GM23338 (cell line): Measurements from ENCODE around the gene CEP131. TPM values are rescaled to one million over a fixed set of nuclear protein-coding genes. Genes with fewer than 3 reads are reported as not detected.

ENCODE experiments used
- ATAC-seq: fragments of 200-7000 bp; cut with Tn5 transposase; 3 replicates; pipeline ENCODE4 v1.9.1; 2020
- DNase-seq: peaks from one replicate; pipeline ENCODE4 v3.0.0-alpha.2; 2015; ENCODE audit warnings: low spot score
- H2AFZ ChIP-seq: fragments of 200-600 bp; sonication (generic); 2 replicates; pipeline ENCODE4 v1.8.0; 2016; ENCODE audit warnings: antibody characterized with exemption, mild to moderate bottlenecking, moderate library complexity
- H3F3A ChIP-seq: fragments of 200-600 bp; sonication (generic); replicated peaks from 2 replicates; pipeline ENCODE4 v1.8.0; 2017; ENCODE audit warnings: antibody characterized with exemption, mixed run types, low read depth
- H3K27ac ChIP-seq: fragments of 200-600 bp; sonication (generic); 2 replicates; pipeline ENCODE4 v1.6.1; 2016; ENCODE audit warnings: low read depth
- H3K27me3 ChIP-seq: fragments of 200-600 bp; sonication (generic); 2 replicates; pipeline ENCODE4 v1.8.0; 2016; ENCODE audit warnings: mild to moderate bottlenecking, mixed run types, moderate library complexity; ENCODE audit not compliant: insufficient read depth
- H3K36me3 ChIP-seq: fragments of 200-600 bp; sonication (generic); 2 replicates; pipeline ENCODE4 v1.8.0; 2016; ENCODE audit warnings: mild to moderate bottlenecking; ENCODE audit not compliant: insufficient read depth
- H3K4me1 ChIP-seq: fragments of 200-600 bp; sonication (generic); 2 replicates; pipeline ENCODE4 v1.8.0; 2016; ENCODE audit warnings: mild to moderate bottlenecking, moderate library complexity; ENCODE audit not compliant: insufficient read depth
- H3K4me2 ChIP-seq: fragments of 200-600 bp; sonication (generic); 2 replicates; pipeline ENCODE4 v1.7.1; 2017; ENCODE audit warnings: mixed run types
- H3K4me3 ChIP-seq: fragments of 200-600 bp; sonication (generic); 2 replicates; pipeline ENCODE4 v1.6.1; 2016; ENCODE audit warnings: mixed run types
- H3K79me2 ChIP-seq: fragments of 200-600 bp; sonication (generic); replicated peaks from 2 replicates; pipeline ENCODE4 v1.8.0; 2017; ENCODE audit warnings: mild to moderate bottlenecking; ENCODE audit not compliant: insufficient read depth
- H3K9me2 ChIP-seq: fragments of 200-600 bp; sonication (generic); 2 replicates; pipeline ENCODE4 v1.8.0; 2017; ENCODE audit not compliant: insufficient read depth
- H4K20me1 ChIP-seq: fragments of 200-600 bp; sonication (generic); replicated peaks from 2 replicates; pipeline ENCODE4 v1.8.0; 2017; ENCODE audit warnings: mild to moderate bottlenecking; ENCODE audit not compliant: insufficient read depth
- H3K27ac Mint-ChIP-seq: 2 replicates; pipeline ENCODE4 v1.8.0; 2020; ENCODE audit warnings: inconsistent platforms, mild to moderate bottlenecking, moderate library complexity, mixed read lengths
- H3K27me3 Mint-ChIP-seq: 3 replicates; pipeline ENCODE4 v1.8.0; 2022; ENCODE audit warnings: low read depth, mild to moderate bottlenecking, moderate library complexity, mixed read lengths, inconsistent platforms; ENCODE audit not compliant: insufficient read depth, poor library complexity
- H3K36me3 Mint-ChIP-seq: 3 replicates; pipeline ENCODE4 v1.8.0; 2021; ENCODE audit warnings: low read depth, mild to moderate bottlenecking, inconsistent platforms, moderate library complexity, mixed read lengths
- H3K4me1 Mint-ChIP-seq: 3 replicates; pipeline ENCODE4 v1.8.0; 2020; ENCODE audit warnings: mild to moderate bottlenecking, inconsistent platforms, mixed read lengths
- H3K4me3 Mint-ChIP-seq: 3 replicates; pipeline ENCODE4 v1.8.0; 2021; ENCODE audit warnings: moderate library complexity, mild to moderate bottlenecking, inconsistent platforms, mixed read lengths
- H3K9me3 Mint-ChIP-seq: 3 replicates; pipeline ENCODE4 v1.8.0; 2020; ENCODE audit warnings: moderate library complexity, mild to moderate bottlenecking, inconsistent platforms, mixed read lengths
- CREB1 ChIP-seq: fragments of 250-450 bp; sonication (Bioruptor Pico); IDR thresholded peaks from 2 replicates; pipeline ENCODE4 v1.5.0; 2020; ENCODE audit warnings: low read depth, mild to moderate bottlenecking, moderate library complexity
- EZH2 ChIP-seq: fragments of 200-600 bp; sonication (generic); IDR thresholded peaks from one replicate; pipeline ENCODE4 v1.8.0; 2017; ENCODE audit warnings: antibody characterized with exemption, mild to moderate bottlenecking, low read depth; ENCODE audit not compliant: unreplicated experiment
- JUNB ChIP-seq: IDR thresholded peaks from one replicate; pipeline ENCODE4 v1.6.1; 2016; ENCODE audit warnings: antibody characterized with exemption; ENCODE audit not compliant: unreplicated experiment
- NANOG ChIP-seq: IDR thresholded peaks from 2 replicates; pipeline ENCODE4 v1.6.1; 2016; ENCODE audit warnings: antibody characterized with exemption, borderline replicate concordance
- STAT1 ChIP-seq: IDR thresholded peaks from one replicate; pipeline ENCODE4 v1.6.1; 2016; ENCODE audit warnings: antibody characterized with exemption; ENCODE audit not compliant: unreplicated experiment
- ZNF331 ChIP-seq: fragments of 250-450 bp; sonication (Bioruptor Pico); IDR thresholded peaks from 2 replicates; pipeline ENCODE4 v1.5.0; 2020; ENCODE audit warnings: low read depth, mild to moderate bottlenecking, moderate library complexity
- polyA plus RNA-seq: library from polyadenylated mRNA; unstranded; fragments of >200 nt; fragmentation: Nextera tagmentation; extraction: Ambion mirVana; gene quantifications from 2 replicates; pipeline ENCODE4 v1.2.1, GENCODE V29; 2016
- total RNA-seq: library from RNA; depleted of rRNA; stranded (reverse); fragments of >200 nt; shearing (Covaris generic); gene quantifications from 2 replicates; pipeline ENCODE4 v1.2.3, GENCODE V29; 2014
- TF ChIP-seq, protein P1 (sequence below): IDR thresholded peaks from one replicate; pipeline ENCODE4 v1.6.1; 2018; ENCODE audit warnings: antibody characterized with exemption; ENCODE audit not compliant: unreplicated experiment
- TF ChIP-seq, protein P2 (sequence below), 2 experiments: fragments of 200-600 bp in 1 of 2; sonication (generic) in 1 of 2; conservative IDR thresholded peaks; 2 replicates each; pipeline versions ENCODE4 v1.5.1 to v1.6.1; 2016 to 2017; ENCODE audit warnings: antibody characterized with exemption in 2 of 2, low read depth in 2 of 2, mild to moderate bottlenecking in 2 of 2, moderate library complexity in 1 of 2
- TF ChIP-seq, protein P3 (sequence below): fragments of 250-450 bp; sonication (Bioruptor Pico); IDR thresholded peaks from 2 replicates; pipeline ENCODE4 v1.5.0; 2020; ENCODE audit warnings: mild to moderate bottlenecking, moderate library complexity
- TF ChIP-seq, protein P4 (sequence below): IDR thresholded peaks from 2 replicates; pipeline ENCODE4 v1.6.1; 2016; ENCODE audit warnings: antibody characterized with exemption

CEP131 gene
- total and polyA plus RNA-seq, 2 experiments from 2014 or later, result 26.8 to 35.5 TPM

DNA sequence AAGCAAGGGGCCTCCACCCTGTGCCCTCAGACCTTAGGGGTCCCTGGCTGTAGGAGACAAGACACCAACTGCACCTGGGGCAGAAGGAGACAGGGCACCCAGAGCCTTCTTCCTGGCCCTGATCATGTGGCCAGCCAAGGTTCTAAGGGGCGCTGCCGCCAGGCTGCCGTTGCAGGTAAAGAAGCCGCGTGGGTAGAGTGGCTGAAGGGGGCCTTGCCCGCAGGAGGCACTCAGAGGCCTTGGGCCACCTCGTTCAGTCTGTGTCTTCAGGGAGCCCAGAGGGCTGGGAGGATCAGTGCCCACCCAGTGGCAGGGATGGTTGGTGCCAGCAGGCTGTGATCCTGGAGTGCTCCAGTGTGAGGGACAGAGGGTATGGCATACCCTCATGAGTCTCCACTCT, 55.1 kb downstream of the CEP131 start:
- Mint-ChIP-seq H3K4me1 (peaks cover 2% of the 10 kb centered on the region; the same call in 1 of the 3 replicates), H3K27me3 (peaks cover 6% of the 10 kb centered on the region)
- 0 out of 2 replicates have a peak, but pooled peaks cover 8% of the 10 kb centered on the region for H3F3A ChIP-seq

More for the DNA sequence above, 55.1 kb downstream of the CEP131 start:
- Histone ChIP-seq H3K27ac (no peak overlapping the region), H2AFZ (no peak overlapping the region), H3K79me2 (no peaks in the 10 kb centered on the region), H3K27me3 (no peaks in the 10 kb centered on the region), H3K4me1 (no peaks in the 10 kb centered on the region), H4K20me1 (no peaks in the 10 kb centered on the region), H3K36me3 (no peaks in the 10 kb centered on the region), H3K4me3 (no peak overlapping the region), H3K4me2 (no peak overlapping the region), H3K9me2 (no peaks in the 10 kb centered on the region)
- no peak for ATAC-seq
- H3K4me3 Mint-ChIP-seq, result no peak overlapping the region
- no peaks in the 10 kb centered on the region for H3K36me3 Mint-ChIP-seq
- H3K27ac Mint-ChIP-seq, result no peak overlapping the region
- DNase-seq, result no peak
- no peaks in the 10 kb centered on the region for H3K9me3 Mint-ChIP-seq
- TF ChIP-seq NANOG, result no peak
- TF ChIP-seq, protein P1, sequence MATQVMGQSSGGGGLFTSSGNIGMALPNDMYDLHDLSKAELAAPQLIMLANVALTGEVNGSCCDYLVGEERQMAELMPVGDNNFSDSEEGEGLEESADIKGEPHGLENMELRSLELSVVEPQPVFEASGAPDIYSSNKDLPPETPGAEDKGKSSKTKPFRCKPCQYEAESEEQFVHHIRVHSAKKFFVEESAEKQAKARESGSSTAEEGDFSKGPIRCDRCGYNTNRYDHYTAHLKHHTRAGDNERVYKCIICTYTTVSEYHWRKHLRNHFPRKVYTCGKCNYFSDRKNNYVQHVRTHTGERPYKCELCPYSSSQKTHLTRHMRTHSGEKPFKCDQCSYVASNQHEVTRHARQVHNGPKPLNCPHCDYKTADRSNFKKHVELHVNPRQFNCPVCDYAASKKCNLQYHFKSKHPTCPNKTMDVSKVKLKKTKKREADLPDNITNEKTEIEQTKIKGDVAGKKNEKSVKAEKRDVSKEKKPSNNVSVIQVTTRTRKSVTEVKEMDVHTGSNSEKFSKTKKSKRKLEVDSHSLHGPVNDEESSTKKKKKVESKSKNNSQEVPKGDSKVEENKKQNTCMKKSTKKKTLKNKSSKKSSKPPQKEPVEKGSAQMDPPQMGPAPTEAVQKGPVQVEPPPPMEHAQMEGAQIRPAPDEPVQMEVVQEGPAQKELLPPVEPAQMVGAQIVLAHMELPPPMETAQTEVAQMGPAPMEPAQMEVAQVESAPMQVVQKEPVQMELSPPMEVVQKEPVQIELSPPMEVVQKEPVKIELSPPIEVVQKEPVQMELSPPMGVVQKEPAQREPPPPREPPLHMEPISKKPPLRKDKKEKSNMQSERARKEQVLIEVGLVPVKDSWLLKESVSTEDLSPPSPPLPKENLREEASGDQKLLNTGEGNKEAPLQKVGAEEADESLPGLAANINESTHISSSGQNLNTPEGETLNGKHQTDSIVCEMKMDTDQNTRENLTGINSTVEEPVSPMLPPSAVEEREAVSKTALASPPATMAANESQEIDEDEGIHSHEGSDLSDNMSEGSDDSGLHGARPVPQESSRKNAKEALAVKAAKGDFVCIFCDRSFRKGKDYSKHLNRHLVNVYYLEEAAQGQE, result no peak
- no peak for TF ChIP-seq ZNF331 (CRISPR knock-in tag)
- TF ChIP-seq EZH2, result no peak
- no peak for TF ChIP-seq STAT1
- TF ChIP-seq JUNB, result no peak
- TF ChIP-seq, protein P2, sequence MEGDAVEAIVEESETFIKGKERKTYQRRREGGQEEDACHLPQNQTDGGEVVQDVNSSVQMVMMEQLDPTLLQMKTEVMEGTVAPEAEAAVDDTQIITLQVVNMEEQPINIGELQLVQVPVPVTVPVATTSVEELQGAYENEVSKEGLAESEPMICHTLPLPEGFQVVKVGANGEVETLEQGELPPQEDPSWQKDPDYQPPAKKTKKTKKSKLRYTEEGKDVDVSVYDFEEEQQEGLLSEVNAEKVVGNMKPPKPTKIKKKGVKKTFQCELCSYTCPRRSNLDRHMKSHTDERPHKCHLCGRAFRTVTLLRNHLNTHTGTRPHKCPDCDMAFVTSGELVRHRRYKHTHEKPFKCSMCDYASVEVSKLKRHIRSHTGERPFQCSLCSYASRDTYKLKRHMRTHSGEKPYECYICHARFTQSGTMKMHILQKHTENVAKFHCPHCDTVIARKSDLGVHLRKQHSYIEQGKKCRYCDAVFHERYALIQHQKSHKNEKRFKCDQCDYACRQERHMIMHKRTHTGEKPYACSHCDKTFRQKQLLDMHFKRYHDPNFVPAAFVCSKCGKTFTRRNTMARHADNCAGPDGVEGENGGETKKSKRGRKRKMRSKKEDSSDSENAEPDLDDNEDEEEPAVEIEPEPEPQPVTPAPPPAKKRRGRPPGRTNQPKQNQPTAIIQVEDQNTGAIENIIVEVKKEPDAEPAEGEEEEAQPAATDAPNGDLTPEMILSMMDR (conservative IDR thresholded peaks at IDR 0.05; ENCODE audit: low read depth in 2 of 2), result no peak
- TF ChIP-seq, protein P3, sequence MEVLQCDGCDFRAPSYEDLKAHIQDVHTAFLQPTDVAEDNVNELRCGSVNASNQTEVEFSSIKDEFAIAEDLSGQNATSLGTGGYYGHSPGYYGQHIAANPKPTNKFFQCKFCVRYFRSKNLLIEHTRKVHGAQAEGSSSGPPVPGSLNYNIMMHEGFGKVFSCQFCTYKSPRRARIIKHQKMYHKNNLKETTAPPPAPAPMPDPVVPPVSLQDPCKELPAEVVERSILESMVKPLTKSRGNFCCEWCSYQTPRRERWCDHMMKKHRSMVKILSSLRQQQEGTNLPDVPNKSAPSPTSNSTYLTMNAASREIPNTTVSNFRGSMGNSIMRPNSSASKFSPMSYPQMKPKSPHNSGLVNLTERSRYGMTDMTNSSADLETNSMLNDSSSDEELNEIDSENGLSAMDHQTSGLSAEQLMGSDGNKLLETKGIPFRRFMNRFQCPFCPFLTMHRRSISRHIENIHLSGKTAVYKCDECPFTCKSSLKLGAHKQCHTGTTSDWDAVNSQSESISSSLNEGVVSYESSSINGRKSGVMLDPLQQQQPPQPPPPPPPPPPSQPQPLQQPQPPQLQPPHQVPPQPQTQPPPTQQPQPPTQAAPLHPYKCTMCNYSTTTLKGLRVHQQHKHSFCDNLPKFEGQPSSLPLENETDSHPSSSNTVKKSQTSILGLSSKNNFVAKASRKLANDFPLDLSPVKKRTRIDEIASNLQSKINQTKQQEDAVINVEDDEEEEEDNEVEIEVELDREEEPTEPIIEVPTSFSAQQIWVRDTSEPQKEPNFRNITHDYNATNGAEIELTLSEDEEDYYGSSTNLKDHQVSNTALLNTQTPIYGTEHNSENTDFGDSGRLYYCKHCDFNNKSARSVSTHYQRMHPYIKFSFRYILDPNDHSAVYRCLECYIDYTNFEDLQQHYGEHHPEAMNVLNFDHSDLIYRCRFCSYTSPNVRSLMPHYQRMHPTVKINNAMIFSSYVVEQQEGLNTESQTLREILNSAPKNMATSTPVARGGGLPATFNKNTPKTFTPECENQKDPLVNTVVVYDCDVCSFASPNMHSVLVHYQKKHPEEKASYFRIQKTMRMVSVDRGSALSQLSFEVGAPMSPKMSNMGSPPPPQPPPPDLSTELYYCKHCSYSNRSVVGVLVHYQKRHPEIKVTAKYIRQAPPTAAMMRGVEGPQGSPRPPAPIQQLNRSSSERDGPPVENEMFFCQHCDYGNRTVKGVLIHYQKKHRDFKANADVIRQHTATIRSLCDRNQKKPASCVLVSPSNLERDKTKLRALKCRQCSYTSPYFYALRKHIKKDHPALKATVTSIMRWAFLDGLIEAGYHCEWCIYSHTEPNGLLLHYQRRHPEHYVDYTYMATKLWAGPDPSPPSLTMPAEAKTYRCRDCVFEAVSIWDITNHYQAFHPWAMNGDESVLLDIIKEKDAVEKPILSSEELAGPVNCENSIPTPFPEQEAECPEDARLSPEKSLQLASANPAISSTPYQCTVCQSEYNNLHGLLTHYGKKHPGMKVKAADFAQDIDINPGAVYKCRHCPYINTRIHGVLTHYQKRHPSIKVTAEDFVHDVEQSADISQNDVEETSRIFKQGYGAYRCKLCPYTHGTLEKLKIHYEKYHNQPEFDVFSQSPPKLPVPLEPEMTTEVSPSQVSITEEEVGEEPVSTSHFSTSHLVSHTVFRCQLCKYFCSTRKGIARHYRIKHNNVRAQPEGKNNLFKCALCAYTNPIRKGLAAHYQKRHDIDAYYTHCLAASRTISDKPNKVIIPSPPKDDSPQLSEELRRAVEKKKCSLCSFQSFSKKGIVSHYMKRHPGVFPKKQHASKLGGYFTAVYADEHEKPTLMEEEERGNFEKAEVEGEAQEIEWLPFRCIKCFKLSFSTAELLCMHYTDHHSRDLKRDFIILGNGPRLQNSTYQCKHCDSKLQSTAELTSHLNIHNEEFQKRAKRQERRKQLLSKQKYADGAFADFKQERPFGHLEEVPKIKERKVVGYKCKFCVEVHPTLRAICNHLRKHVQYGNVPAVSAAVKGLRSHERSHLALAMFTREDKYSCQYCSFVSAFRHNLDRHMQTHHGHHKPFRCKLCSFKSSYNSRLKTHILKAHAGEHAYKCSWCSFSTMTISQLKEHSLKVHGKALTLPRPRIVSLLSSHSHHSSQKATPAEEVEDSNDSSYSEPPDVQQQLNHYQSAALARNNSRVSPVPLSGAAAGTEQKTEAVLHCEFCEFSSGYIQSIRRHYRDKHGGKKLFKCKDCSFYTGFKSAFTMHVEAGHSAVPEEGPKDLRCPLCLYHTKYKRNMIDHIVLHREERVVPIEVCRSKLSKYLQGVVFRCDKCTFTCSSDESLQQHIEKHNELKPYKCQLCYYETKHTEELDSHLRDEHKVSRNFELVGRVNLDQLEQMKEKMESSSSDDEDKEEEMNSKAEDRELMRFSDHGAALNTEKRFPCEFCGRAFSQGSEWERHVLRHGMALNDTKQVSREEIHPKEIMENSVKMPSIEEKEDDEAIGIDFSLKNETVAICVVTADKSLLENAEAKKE, result no peak
- TF ChIP-seq, protein P4, sequence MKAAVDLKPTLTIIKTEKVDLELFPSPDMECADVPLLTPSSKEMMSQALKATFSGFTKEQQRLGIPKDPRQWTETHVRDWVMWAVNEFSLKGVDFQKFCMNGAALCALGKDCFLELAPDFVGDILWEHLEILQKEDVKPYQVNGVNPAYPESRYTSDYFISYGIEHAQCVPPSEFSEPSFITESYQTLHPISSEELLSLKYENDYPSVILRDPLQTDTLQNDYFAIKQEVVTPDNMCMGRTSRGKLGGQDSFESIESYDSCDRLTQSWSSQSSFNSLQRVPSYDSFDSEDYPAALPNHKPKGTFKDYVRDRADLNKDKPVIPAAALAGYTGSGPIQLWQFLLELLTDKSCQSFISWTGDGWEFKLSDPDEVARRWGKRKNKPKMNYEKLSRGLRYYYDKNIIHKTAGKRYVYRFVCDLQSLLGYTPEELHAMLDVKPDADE, result no peak
- no peak for TF ChIP-seq CREB1
